ENCODE measurements around the gene SPOCK2.

GRCh38 chr10:72045586-72045985, 42.8 kb downstream of the SPOCK2 start:
- TF ChIP-seq EP300 (IDR thresholded peaks at IDR 0.05) = no peak
- TF ChIP-seq, protein P1, sequence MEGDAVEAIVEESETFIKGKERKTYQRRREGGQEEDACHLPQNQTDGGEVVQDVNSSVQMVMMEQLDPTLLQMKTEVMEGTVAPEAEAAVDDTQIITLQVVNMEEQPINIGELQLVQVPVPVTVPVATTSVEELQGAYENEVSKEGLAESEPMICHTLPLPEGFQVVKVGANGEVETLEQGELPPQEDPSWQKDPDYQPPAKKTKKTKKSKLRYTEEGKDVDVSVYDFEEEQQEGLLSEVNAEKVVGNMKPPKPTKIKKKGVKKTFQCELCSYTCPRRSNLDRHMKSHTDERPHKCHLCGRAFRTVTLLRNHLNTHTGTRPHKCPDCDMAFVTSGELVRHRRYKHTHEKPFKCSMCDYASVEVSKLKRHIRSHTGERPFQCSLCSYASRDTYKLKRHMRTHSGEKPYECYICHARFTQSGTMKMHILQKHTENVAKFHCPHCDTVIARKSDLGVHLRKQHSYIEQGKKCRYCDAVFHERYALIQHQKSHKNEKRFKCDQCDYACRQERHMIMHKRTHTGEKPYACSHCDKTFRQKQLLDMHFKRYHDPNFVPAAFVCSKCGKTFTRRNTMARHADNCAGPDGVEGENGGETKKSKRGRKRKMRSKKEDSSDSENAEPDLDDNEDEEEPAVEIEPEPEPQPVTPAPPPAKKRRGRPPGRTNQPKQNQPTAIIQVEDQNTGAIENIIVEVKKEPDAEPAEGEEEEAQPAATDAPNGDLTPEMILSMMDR (IDR thresholded peaks at IDR 0.05) = no peak
